Neuronal stem cell (in vitro differentiated cells): ENCODE results near the gene FRAS1.

Source experiments
- DNase-seq: peaks from one replicate; pipeline ENCODE4 v3.0.0-alpha.2; 2013; ENCODE audit warnings: low spot score
- H2AFZ ChIP-seq: one replicate; pipeline ENCODE4 v1.6.1; 2013; ENCODE audit warnings: mild to moderate bottlenecking, low read length, inconsistent platforms
- H2AK5ac ChIP-seq: 2 replicates; pipeline ENCODE4 v1.6.1; 2013; ENCODE audit warnings: low read depth, mild to moderate bottlenecking, inconsistent platforms, low read length, moderate library complexity, mixed read lengths
- H2BK120ac ChIP-seq: 2 replicates; pipeline ENCODE4 v1.6.1; 2013; ENCODE audit warnings: low read depth, mild to moderate bottlenecking, inconsistent platforms, low read length, moderate library complexity, mixed read lengths
- H2BK12ac ChIP-seq: one replicate; pipeline ENCODE4 v1.6.1; 2013; ENCODE audit warnings: low read length, inconsistent platforms
- H2BK15ac ChIP-seq: 2 replicates; pipeline ENCODE4 v1.6.1; 2013; ENCODE audit warnings: mild to moderate bottlenecking, low read length, inconsistent platforms, mixed read lengths
- H2BK5ac ChIP-seq: one replicate; pipeline ENCODE4 v1.6.1; 2013; ENCODE audit warnings: inconsistent platforms, mild to moderate bottlenecking, low read length, moderate library complexity
- H3K14ac ChIP-seq: one replicate; pipeline ENCODE4 v1.6.1; 2013; ENCODE audit warnings: low read length, inconsistent platforms
- H3K18ac ChIP-seq: 2 replicates; pipeline ENCODE4 v1.6.1; 2013; ENCODE audit warnings: low read length, inconsistent platforms
- H3K23ac ChIP-seq: 2 replicates; pipeline ENCODE4 v1.6.1; 2013; ENCODE audit warnings: low read depth, mild to moderate bottlenecking, mixed read lengths, low read length, inconsistent platforms; ENCODE audit not compliant: poor library complexity
- H3K27ac ChIP-seq: replicated peaks from 3 replicates; pipeline ENCODE4 v1.5.1; 2013; ENCODE audit warnings: low read length, inconsistent platforms
- H3K27me3 ChIP-seq, 3 experiments: 2 replicates each; pipeline ENCODE4 v1.6.1; 2013; ENCODE audit warnings: low read length in 3 of 3, mild to moderate bottlenecking in 2 of 3, inconsistent platforms in 1 of 3, low read depth in 1 of 3, mixed read lengths in 1 of 3, moderate library complexity in 1 of 3; ENCODE audit not compliant: control insufficient read depth in 3 of 3, insufficient read depth in 3 of 3
- H3K36me3 ChIP-seq, 2 donors: replicated peaks in 1 of 2; 2 replicates each; pipeline ENCODE4 v1.6.1; 2013; ENCODE audit warnings: low read length in 2 of 2; ENCODE audit not compliant: control insufficient read depth in 2 of 2, insufficient read depth in 2 of 2
- H3K4ac ChIP-seq: 2 replicates; pipeline ENCODE4 v1.6.1; 2013; ENCODE audit warnings: inconsistent platforms, mild to moderate bottlenecking, low read length, moderate library complexity
- H3K4me1 ChIP-seq, 2 donors: 1 replicate in 1 of 2; 2 replicates in 1 of 2; pipeline ENCODE4 v1.6.1; 2013; ENCODE audit warnings: low read length in 2 of 2, low read depth in 1 of 2; ENCODE audit not compliant: control insufficient read depth in 2 of 2, insufficient read depth in 1 of 2
- H3K4me2 ChIP-seq: one replicate; pipeline ENCODE4 v1.6.1; 2013; ENCODE audit warnings: mild to moderate bottlenecking, low read length, inconsistent platforms; ENCODE audit not compliant: insufficient read depth, poor library complexity, severe bottlenecking
- H3K4me3 ChIP-seq, 2 donors: 2 replicates each; pipeline ENCODE4 v1.5.1; 2013; ENCODE audit warnings: low read length in 2 of 2, mild to moderate bottlenecking in 2 of 2, inconsistent platforms in 1 of 2, moderate library complexity in 1 of 2
- H3K79me1 ChIP-seq: one replicate; pipeline ENCODE4 v1.6.1; 2013; ENCODE audit warnings: low read depth, mild to moderate bottlenecking, inconsistent platforms, low read length, moderate library complexity
- H3K9ac ChIP-seq: one replicate; pipeline ENCODE4 v1.6.1; 2013; ENCODE audit warnings: mild to moderate bottlenecking, low read depth, low read length, inconsistent platforms; ENCODE audit not compliant: poor library complexity
- H3K9me3 ChIP-seq, 2 donors: replicated peaks in 1 of 2; 2 replicates each; pipeline versions ENCODE3 to v1.6.1; 2013; ENCODE audit warnings: low read length in 2 of 2, mild to moderate bottlenecking in 2 of 2, inconsistent platforms in 1 of 2, low read depth in 1 of 2, mixed read lengths in 1 of 2, moderate library complexity in 1 of 2; ENCODE audit not compliant: control insufficient read depth in 2 of 2, insufficient read depth in 1 of 2
- H4K8ac ChIP-seq: one replicate; pipeline ENCODE4 v1.6.1; 2013; ENCODE audit warnings: low read depth, mild to moderate bottlenecking, inconsistent platforms, low read length, moderate library complexity
- H4K91ac ChIP-seq: one replicate; pipeline ENCODE4 v1.6.1; 2013; ENCODE audit warnings: low read length, low read depth, mild to moderate bottlenecking, inconsistent platforms; ENCODE audit not compliant: poor library complexity
- WGBS, 2 donors: extraction: QIAGEN DNeasy Blood & Tissue Kit; methylation state at CpG; one replicate each; pipeline ENCODE4 v1.1.7; 2013; ENCODE audit warnings: missing lambda C conversion rate in 2 of 2, mixed read lengths in 1 of 2; ENCODE audit not compliant: insufficient read length in 2 of 2, insufficient replicate concordance in 1 of 2; ENCODE audit errors: extremely low coverage in 2 of 2; 5-methylcytosine and 5-hydroxymethylcytosine counted together

FRAS1 gene

GRCh38 chr4:78150543-78150864 lies 93.4 kb downstream of the FRAS1 start:
- no peak overlapping the region for H2BK12ac ChIP-seq
- no peak overlapping the region for H3K27ac ChIP-seq
- H3K36me3 ChIP-seq = peaks cover 0 to 2% of the 10 kb centered on the region in 2 donors
- no peak overlapping the region for H3K9ac ChIP-seq
- H3K4me1 ChIP-seq = peaks cover 0 to 5% of the 10 kb centered on the region in 2 donors
- no peak overlapping the region for H4K8ac ChIP-seq
- H3K79me1 ChIP-seq = no peaks in the 10 kb centered on the region
- no peak overlapping the region for H3K4me3 ChIP-seq
- no peak for DNase-seq
- no peak overlapping the region for H2AK5ac ChIP-seq
- no peak overlapping the region for H3K23ac ChIP-seq
- H2BK120ac ChIP-seq = no peak overlapping the region
- no peak overlapping the region for H3K4ac ChIP-seq
- no peak overlapping the region for H3K14ac ChIP-seq
- H3K4me2 ChIP-seq = no peak overlapping the region
- no peak overlapping the region for H2BK15ac ChIP-seq
- no peak overlapping the region for H3K18ac ChIP-seq
- H4K91ac ChIP-seq = no peak overlapping the region
- H2AFZ ChIP-seq = no peak overlapping the region
- no peaks in the 10 kb centered on the region for H3K27me3 ChIP-seq
- no peak overlapping the region for H2BK5ac ChIP-seq
- no CpG with 5 or more reads among the region's 4 CpGs for WGBS, 2 donors
- peaks cover 0 to 3% of the 10 kb centered on the region in 2 donors for H3K9me3 ChIP-seq

- no peak overlapping the region for H3K4ac ChIP-seq
- DNase-seq = no peak
- H2AK5ac ChIP-seq = no peak overlapping the region
- WGBS, 2 donors = no CpG with 5 or more reads among the region's 3 CpGs
- no peak overlapping the region for H3K23ac ChIP-seq
- peaks cover 0 to 2% of the 10 kb centered on the region in 2 donors for H3K36me3 ChIP-seq
- peaks cover 0 to 5% of the 10 kb centered on the region in 2 donors for H3K9me3 ChIP-seq
- no peak overlapping the region for H2BK5ac ChIP-seq
- no peak overlapping the region for H3K18ac ChIP-seq
- no peak overlapping the region for H2BK120ac ChIP-seq
- no peak overlapping the region for H3K4me3 ChIP-seq
- H3K79me1 ChIP-seq = no peaks in the 10 kb centered on the region
- H3K4me2 ChIP-seq = no peak overlapping the region
- H3K14ac ChIP-seq = no peak overlapping the region
- H2AFZ ChIP-seq = no peak overlapping the region
- no peak overlapping the region for H2BK15ac ChIP-seq
- peaks cover 0 to 5% of the 10 kb centered on the region in 2 donors for H3K4me1 ChIP-seq
- no peak overlapping the region for H3K9ac ChIP-seq
- H4K91ac ChIP-seq = no peak overlapping the region
- H3K27ac ChIP-seq = no peak overlapping the region
- H3K27me3 ChIP-seq = no peaks in the 10 kb centered on the region
- H4K8ac ChIP-seq = no peak overlapping the region
- no peak overlapping the region for H2BK12ac ChIP-seq
These were observed 95.7 kb downstream of the FRAS1 start for GRCh38 chr4:78152795-78153194.

- no peaks in the 10 kb centered on the region for H3K4me1 ChIP-seq
- H3K4me2 ChIP-seq = no peak overlapping the region
- no peak overlapping the region for H2BK15ac ChIP-seq
- H2AFZ ChIP-seq = no peak overlapping the region
- no peak overlapping the region for H3K23ac ChIP-seq
- H3K4me3 ChIP-seq = no peak overlapping the region
- H3K18ac ChIP-seq = no peak overlapping the region
- H3K79me1 ChIP-seq = no peaks in the 10 kb centered on the region
- H3K14ac ChIP-seq = no peak overlapping the region
- H3K4ac ChIP-seq = no peak overlapping the region
- no peak overlapping the region for H2BK120ac ChIP-seq
- no peak overlapping the region for H2BK12ac ChIP-seq
- no peak for DNase-seq
- no peak overlapping the region for H4K8ac ChIP-seq
- no peak overlapping the region for H3K27ac ChIP-seq
- no CpG with 5 or more reads among the region's 1 CpG for WGBS, 2 donors
- peaks cover 0 to 2% of the 10 kb centered on the region in 2 donors for H3K9me3 ChIP-seq
- no peaks in the 10 kb centered on the region for H3K27me3 ChIP-seq
- H2BK5ac ChIP-seq = no peak overlapping the region
- H4K91ac ChIP-seq = no peak overlapping the region
- no peak overlapping the region for H3K9ac ChIP-seq
- no peaks in the 10 kb centered on the region for H3K36me3 ChIP-seq
- H2AK5ac ChIP-seq = no peak overlapping the region
These were observed 98.0 kb downstream of the FRAS1 start for GRCh38 chr4:78154972-78155590.

- Histone ChIP-seq H3K27ac (no peak overlapping the region), H2BK15ac (no peak overlapping the region), H3K9ac (no peak overlapping the region), H3K4me1 (no peaks in the 10 kb centered on the region), H3K27me3 (no peaks in the 10 kb centered on the region), H3K4me2 (no peak overlapping the region), H3K18ac (no peak overlapping the region), H3K9me3 (peaks cover 0 to 2% of the 10 kb centered on the region in 2 donors), H4K8ac (no peak overlapping the region), H2AK5ac (no peak overlapping the region), H2BK5ac (no peak overlapping the region), H3K36me3 (no peaks in the 10 kb centered on the region), H2BK120ac (no peak overlapping the region), H3K14ac (no peak overlapping the region), H4K91ac (no peak overlapping the region), H2AFZ (no peak overlapping the region), H3K4ac (no peak overlapping the region), H3K23ac (no peak overlapping the region), H3K4me3 (no peak overlapping the region), H2BK12ac (no peak overlapping the region), H3K79me1 (no peaks in the 10 kb centered on the region)
- WGBS, 2 donors = no CpG with 5 or more reads among the region's 6 CpGs
- no peak for DNase-seq
These were observed 98.5 kb downstream of the FRAS1 start for GRCh38 chr4:78155616-78156105.
